ENCODE measurements around the gene DALRD3.

- TF ChIP-seq CTCF (IDR thresholded peaks at IDR 0.05), result peak; percentile 97
- no peak for TF ChIP-seq ZFX (IDR thresholded peaks at IDR 0.05; ENCODE audit: borderline replicate concordance)
These were observed 3.7 kb upstream of the DALRD3 start, which contains the start of gene NDUFAF3 for GRCh38 chr3:49021813-49022687.
